Transverse colon (tissue), 4 donors: Measurements from ENCODE around the gene CDK5RAP1. TPM values are rescaled to one million over a fixed set of nuclear protein-coding genes. Genes with fewer than 3 reads are reported as not detected.

Experiments used
- DNase-seq: peaks from one replicate; pipeline ENCODE4 v3.0.0-alpha.2; 2019
- H3K27ac ChIP-seq, 4 donors: fragments of 200-600 bp; sonication (generic); 2 replicates each; pipeline ENCODE4 v1.5.1; 2016 to 2018; ENCODE audit warnings: inconsistent platforms in 4 of 4
- H3K27me3 ChIP-seq: fragments of 200-600 bp; sonication (generic); 2 replicates; pipeline ENCODE4 v1.5.1; 2017; ENCODE audit warnings: inconsistent platforms
- H3K36me3 ChIP-seq, 4 donors: fragments of 200-600 bp; sonication (generic); 2 replicates each; pipeline ENCODE4 v1.5.1; 2017 to 2019; ENCODE audit warnings: inconsistent platforms in 4 of 4
- H3K4me1 ChIP-seq, 4 donors: fragments of 200-600 bp; sonication (generic); 2 replicates each; pipeline ENCODE4 v1.5.1; 2017 to 2020; ENCODE audit warnings: inconsistent platforms in 4 of 4
- H3K4me3 ChIP-seq, 4 donors: fragments of 200-600 bp; sonication (generic); 1 replicate in 1 of 4; 2 replicates in 3 of 4; pipeline versions ENCODE4 v1.5.1 to v1.6.1; 2017 to 2019; ENCODE audit warnings: inconsistent platforms in 4 of 4
- H3K9me3 ChIP-seq, 2 donors: fragments of 200-600 bp; sonication (generic); 2 replicates each; pipeline ENCODE4 v1.5.1; 2017 to 2019; ENCODE audit warnings: inconsistent platforms in 2 of 2
- CTCF ChIP-seq, 5 experiments: fragments of 200-600 bp in 3 of 5; fragments of 450-650 bp in 2 of 5; sonication (generic) in 3 of 5; IDR thresholded peaks; 1 replicate in 2 of 5; 2 replicates in 3 of 5; pipeline ENCODE4 v1.5.1; 2016 to 2017; ENCODE audit warnings: antibody characterized with exemption in 5 of 5, inconsistent platforms in 3 of 5, mild to moderate bottlenecking in 2 of 5, moderate library complexity in 1 of 5
- EP300 ChIP-seq: sonication (generic); formaldehyde crosslinking; IDR thresholded peaks from one replicate; pipeline ENCODE4 v1.6.1; 2017; ENCODE audit warnings: antibody characterized with exemption, low read depth
- POLR2A ChIP-seq: fragments of 450-650 bp; IDR thresholded peaks from one replicate; pipeline ENCODE4 v1.6.1; 2016; ENCODE audit warnings: antibody characterized with exemption, mild to moderate bottlenecking, moderate library complexity
- POLR2AphosphoS5 ChIP-seq, 3 donors: sonication (generic); formaldehyde crosslinking; IDR thresholded peaks; one replicate each; pipeline ENCODE4 v1.6.1; 2016; ENCODE audit warnings: antibody characterized with exemption in 3 of 3
- WGBS, 2 donors: methylation state at CpG; one replicate each; pipeline ENCODE4 v1.1.5; 2018; ENCODE audit warnings: low coverage in 1 of 2; 5-methylcytosine and 5-hydroxymethylcytosine counted together
- in situ Hi-C, 4 donors: fragments of 200-750 bp; cut with MboI; loops; one replicate each; pipeline versions ENCODE4 v1.15.0 to v1.15.1; 2017; ENCODE audit warnings: low sequenced_read_pairs in 3 of 4, low pct_ligation_motif_present in 1 of 4, low pct_unique_long_range_greater_than_20kb in 1 of 4
- intact Hi-C: fragments of 100-400 bp; cut with DNase I; formaldehyde crosslinking; loops from one replicate; pipeline ENCODE4 v1.15.1; 2023; ENCODE audit warnings: low total_unique reads
- total RNA-seq, 4 donors: library from RNA; depleted of rRNA; stranded (reverse); fragments of >200 nt; gene quantifications; one replicate each; pipeline ENCODE4 v1.1.0, GENCODE V29; 2016

Gene CDK5RAP1
- total RNA-seq, 4 donors from 2014 or later, result 8.6 to 21.3 (median 20.3) TPM

GRCh38 chr20:33372993-33373441, 28.3 kb downstream of the CDK5RAP1 start:
- TF ChIP-seq EP300 (no peak), POLR2A (no peak), POLR2AphosphoS5 (IDR thresholded peaks at IDR 0.05) (no peak), CTCF (IDR thresholded peaks at IDR 0.05) (no peak)
- DNase-seq, result no peak
- WGBS, 2 donors, result 80% methylated on average over 1 to 4 of the region's 4 CpGs
- no peaks in the 10 kb centered on the region for H3K9me3 ChIP-seq
- H3K4me3 ChIP-seq, result no peak overlapping the region
- H3K27ac ChIP-seq, result peak overlapping the region in 2 of 4 donors; percentile 3 to 19
- in situ Hi-C loops, result no loop called here
- H3K4me1 ChIP-seq, result no peaks in the 10 kb centered on the region
- no peaks in the 10 kb centered on the region for H3K27me3 ChIP-seq
- peaks cover 0 to 22% (median 7%) of the 10 kb centered on the region in 4 donors for H3K36me3 ChIP-seq
- intact Hi-C loops, result no loop called here

GRCh38 chr20:33370291-33370690, 31.0 kb downstream of the CDK5RAP1 start:
- peak; percentile 53 for DNase-seq
- 78 to 84% methylated on average over 6 to 8 of the region's 8 CpGs for WGBS, 2 donors
- Histone ChIP-seq H3K4me1 (no peaks in the 10 kb centered on the region), H3K27me3 (no peaks in the 10 kb centered on the region), H3K4me3 (no peak overlapping the region), H3K9me3 (no peaks in the 10 kb centered on the region), H3K36me3 (peaks cover 0 to 34% (median 14%) of the 10 kb centered on the region in 4 donors), H3K27ac (peak overlapping the region in 2 of 4 donors; percentile 29 to 39)
- intact Hi-C loops (no loop called here), in situ Hi-C loops (no loop called here)
- peak in 1 of 3 donors; percentile 15 for TF ChIP-seq POLR2AphosphoS5 (IDR thresholded peaks at IDR 0.05)
- TF ChIP-seq POLR2A, result no peak

GRCh38 chr20:33362898-33363297, 38.4 kb downstream of the CDK5RAP1 start:
- in situ Hi-C loops, result no loop called here
- intact Hi-C loops, result no loop called here
- Histone ChIP-seq H3K4me3 (no peak overlapping the region), H3K4me1 (no peaks in the 10 kb centered on the region), H3K9me3 (no peaks in the 10 kb centered on the region), H3K27me3 (no peaks in the 10 kb centered on the region), H3K36me3 (peaks cover 0 to 54% (median 25%) of the 10 kb centered on the region in 4 donors), H3K27ac (no peak overlapping the region)
- DNase-seq, result no peak
- 100% methylated on average over 1 of the region's 1 CpG for WGBS, 2 donors
- TF ChIP-seq POLR2AphosphoS5 (IDR thresholded peaks at IDR 0.05), result no peak

- DNase-seq, result no peak
- peaks cover 0 to 29% (median 13%) of the 10 kb centered on the region in 4 donors for H3K36me3 ChIP-seq
Observed at GRCh38 chr20:33359399-33360261, 41.7 kb downstream of the CDK5RAP1 start.

More at GRCh38 chr20:33359399-33360261, 41.7 kb downstream of the CDK5RAP1 start:
- TF ChIP-seq POLR2A, result no peak
- no peak for TF ChIP-seq EP300
- no peak for TF ChIP-seq POLR2AphosphoS5 (IDR thresholded peaks at IDR 0.05)
- TF ChIP-seq CTCF (IDR thresholded peaks at IDR 0.05), result no peak
- intact Hi-C loops, result no loop called here
- H3K27me3 ChIP-seq, result no peaks in the 10 kb centered on the region
- H3K4me1 ChIP-seq, result no peaks in the 10 kb centered on the region
- H3K9me3 ChIP-seq, result no peaks in the 10 kb centered on the region
- no peak overlapping the region for H3K27ac ChIP-seq
- 86 to 87% methylated on average over 7 to 8 of the region's 8 CpGs for WGBS, 2 donors
- no peak overlapping the region for H3K4me3 ChIP-seq
- in situ Hi-C loops, result no loop called here
